ENCODE results near the gene FUT8.

The FUT8 gene

DNA sequence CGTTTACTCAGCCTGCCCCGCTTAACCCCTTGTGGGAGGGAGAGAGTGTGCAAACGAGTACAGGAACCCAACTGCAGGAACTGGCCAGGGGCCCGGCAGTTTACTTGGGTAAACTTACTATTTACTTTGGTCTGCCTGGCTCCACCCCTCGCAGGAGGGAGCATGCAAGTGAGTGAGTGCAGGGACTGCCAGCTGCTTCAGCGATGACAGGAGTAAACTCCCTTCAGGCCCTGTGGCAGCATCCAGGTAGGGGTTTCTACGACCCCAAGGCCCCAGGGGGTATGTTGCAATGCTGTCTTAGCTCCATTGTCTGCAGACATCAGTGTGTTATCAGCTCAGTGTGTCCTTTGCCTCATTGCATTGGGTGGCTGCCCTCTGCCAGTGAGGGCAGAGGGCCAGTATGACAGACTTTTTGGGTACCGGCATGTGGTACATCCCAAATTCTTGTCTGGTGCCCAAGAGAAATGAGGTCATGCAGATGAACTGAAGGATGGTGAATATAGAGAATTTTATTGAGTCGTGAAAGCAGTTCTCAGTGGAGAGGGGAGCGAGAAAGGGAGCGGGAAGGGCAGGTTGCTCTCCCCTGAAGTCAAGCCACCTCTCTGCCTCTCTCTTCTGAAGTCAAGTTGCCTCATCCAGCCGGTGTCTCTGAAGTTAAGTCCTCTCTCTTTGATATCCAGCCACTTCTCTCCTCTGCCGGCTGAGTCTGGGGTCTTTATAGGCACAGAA is 181.8 kb downstream of the FUT8 start:
- peak; percentile 61 for DNase-seq (ENCODE audit: low read depth)
- no peak overlapping the region; the same call in 1 of the 2 replicates for H3K4me3 ChIP-seq (ENCODE audit: low read depth, low read length)
- TF ChIP-seq, protein P1, sequence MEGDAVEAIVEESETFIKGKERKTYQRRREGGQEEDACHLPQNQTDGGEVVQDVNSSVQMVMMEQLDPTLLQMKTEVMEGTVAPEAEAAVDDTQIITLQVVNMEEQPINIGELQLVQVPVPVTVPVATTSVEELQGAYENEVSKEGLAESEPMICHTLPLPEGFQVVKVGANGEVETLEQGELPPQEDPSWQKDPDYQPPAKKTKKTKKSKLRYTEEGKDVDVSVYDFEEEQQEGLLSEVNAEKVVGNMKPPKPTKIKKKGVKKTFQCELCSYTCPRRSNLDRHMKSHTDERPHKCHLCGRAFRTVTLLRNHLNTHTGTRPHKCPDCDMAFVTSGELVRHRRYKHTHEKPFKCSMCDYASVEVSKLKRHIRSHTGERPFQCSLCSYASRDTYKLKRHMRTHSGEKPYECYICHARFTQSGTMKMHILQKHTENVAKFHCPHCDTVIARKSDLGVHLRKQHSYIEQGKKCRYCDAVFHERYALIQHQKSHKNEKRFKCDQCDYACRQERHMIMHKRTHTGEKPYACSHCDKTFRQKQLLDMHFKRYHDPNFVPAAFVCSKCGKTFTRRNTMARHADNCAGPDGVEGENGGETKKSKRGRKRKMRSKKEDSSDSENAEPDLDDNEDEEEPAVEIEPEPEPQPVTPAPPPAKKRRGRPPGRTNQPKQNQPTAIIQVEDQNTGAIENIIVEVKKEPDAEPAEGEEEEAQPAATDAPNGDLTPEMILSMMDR (IDR thresholded peaks at IDR 0.05; ENCODE audit: control insufficient read depth, extremely low read depth, insufficient read depth): no peak

DNA sequence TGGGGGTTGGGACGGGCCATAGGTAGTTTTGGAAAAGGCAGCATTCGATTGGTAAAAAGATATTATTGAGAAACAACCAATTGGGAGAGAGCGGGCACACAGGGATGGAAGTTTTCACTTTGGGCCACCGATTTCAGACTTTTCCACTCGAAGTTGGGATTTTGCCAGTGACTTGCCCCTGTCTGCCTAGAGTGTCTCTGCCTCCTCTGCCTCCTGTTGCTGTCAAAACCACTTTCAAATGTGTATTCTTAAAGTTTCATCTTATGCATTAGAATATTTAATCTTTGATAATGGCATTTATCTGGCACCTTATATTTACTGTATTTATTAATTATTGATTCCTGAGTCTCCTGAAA is 182.3 kb downstream of the FUT8 start:
- no peak overlapping the region for H3K4me3 ChIP-seq (ENCODE audit: low read depth, low read length)
- TF ChIP-seq, protein P1 (IDR thresholded peaks at IDR 0.05; ENCODE audit: control insufficient read depth, extremely low read depth, insufficient read depth): no peak
- no peak for DNase-seq (ENCODE audit: low read depth)

DNA sequence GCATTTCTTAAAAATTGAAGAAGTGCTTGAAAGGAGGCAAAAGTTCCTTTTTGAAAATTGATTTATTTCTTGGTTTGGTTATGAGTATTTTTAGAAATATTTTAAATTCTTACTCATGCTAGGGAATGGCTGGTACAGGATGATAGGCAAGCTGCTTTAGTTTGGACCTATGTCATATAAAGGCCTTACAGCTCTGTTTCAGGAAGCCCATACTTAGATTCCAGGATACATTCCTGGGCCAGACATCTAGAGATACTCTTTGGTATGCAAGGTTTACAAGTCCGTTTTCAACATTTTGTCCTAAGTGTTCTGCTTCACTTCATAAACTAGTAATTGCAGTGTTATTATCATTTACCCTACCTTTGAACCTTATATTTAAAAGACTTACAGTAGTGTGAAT is 186.8 kb downstream of the FUT8 start:
- no peak for DNase-seq (ENCODE audit: low read depth)
- H3K4me3 ChIP-seq (ENCODE audit: low read depth, low read length): no peak overlapping the region
- TF ChIP-seq, protein P1 (IDR thresholded peaks at IDR 0.05; ENCODE audit: control insufficient read depth, extremely low read depth, insufficient read depth): no peak

DNA sequence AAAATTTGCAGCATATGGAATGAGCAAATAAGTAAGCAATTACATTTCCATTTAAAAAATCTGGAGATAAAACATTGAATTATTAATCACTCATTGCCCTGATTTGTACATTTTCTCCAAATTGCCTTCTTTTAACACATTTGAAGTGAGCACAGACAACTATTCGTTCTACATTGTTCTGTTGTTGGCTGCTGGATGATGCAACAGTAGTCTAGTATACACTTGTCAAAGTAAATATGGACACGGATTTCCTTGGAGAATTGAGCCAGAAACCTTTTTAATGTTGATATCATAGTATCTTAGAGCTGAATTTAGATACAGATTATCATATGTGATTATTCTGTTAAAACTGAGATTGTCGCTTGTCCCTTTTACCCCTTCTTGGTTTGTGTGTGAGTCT is 188.2 kb downstream of the FUT8 start:
- TF ChIP-seq, protein P1 (IDR thresholded peaks at IDR 0.05; ENCODE audit: control insufficient read depth, extremely low read depth, insufficient read depth): no peak
- no peak overlapping the region for H3K4me3 ChIP-seq (ENCODE audit: low read depth, low read length)
- peak; percentile 19 for DNase-seq (ENCODE audit: low read depth)

DNA sequence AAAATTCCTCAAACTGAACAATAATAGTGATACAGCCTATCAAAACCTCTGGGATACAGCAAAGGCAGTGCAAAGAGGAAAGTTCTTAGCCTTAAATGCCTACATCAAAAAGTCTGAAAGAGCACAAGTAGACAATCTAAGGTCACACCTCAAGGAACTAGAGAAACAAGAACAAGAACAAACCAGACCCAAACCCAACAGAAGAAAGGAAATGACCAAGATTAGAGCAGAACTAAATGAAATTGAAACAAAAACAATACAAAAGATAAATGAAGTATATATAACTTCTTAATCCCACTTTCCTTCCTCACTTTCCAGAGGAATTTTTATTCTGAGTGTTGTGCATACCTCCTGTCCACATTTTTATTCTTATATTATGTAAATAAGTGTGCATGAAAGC is 192.0 kb downstream of the FUT8 start:
- H3K4me3 ChIP-seq (ENCODE audit: low read depth, low read length): no peak overlapping the region
- TF ChIP-seq, protein P1 (IDR thresholded peaks at IDR 0.05; ENCODE audit: control insufficient read depth, extremely low read depth, insufficient read depth): no peak
- DNase-seq (ENCODE audit: low read depth): no peak

DNA sequence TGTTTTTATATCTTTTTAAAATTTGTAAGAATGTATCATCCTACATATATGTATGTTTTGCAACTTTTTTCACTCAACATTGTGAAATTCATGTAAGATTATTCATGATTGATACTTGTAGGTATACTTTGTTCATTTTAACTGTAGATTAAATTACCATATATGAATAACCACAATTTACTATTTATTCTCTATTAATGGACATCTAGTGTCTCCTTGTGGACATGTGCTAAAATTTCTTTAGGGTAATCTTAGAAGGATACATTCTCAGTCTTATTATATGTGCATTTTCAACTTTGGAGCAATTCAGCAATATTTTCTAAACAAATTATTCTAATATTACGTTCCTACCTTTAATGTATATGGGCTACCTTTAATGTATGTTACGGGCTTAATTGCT is 192.4 kb downstream of the FUT8 start:
- DNase-seq (ENCODE audit: low read depth): no peak
- TF ChIP-seq, protein P1 (IDR thresholded peaks at IDR 0.05; ENCODE audit: control insufficient read depth, extremely low read depth, insufficient read depth): 0 out of 2 replicates have a peak, but pooled peaks have one; percentile 4

DNA sequence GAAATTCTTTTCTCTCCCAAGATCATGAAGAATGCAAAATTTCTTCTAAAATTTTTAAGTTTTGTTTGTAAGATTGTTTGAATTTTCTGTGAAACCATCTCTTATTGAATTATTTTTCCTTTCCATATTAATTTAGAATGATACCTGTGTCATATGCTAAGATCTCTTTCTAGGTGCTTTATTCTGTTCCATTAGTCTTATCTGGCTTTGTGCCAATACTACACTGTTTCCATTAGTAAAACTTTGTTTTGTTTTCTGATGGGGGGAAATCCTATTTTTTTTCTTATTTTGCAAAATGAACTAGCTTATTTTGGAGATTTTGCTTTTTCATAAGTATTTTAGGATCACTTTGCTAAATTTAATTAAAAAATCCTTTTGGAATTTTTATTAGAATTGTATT is 193.9 kb downstream of the FUT8 start:
- TF ChIP-seq, protein P1 (IDR thresholded peaks at IDR 0.05; ENCODE audit: control insufficient read depth, extremely low read depth, insufficient read depth): no peak
- H3K4me3 ChIP-seq (ENCODE audit: low read depth, low read length): no peak overlapping the region
- DNase-seq (ENCODE audit: low read depth): no peak

More for the DNA sequence above, 192.4 kb downstream of the FUT8 start:
- no peak overlapping the region for H3K4me3 ChIP-seq (ENCODE audit: low read depth, low read length)

Measured in LNCaP clone FGC (cell line).